ENCODE results near the gene VASN.
A peak's percentile ranks its signal among the peaks of the same experiment; 100 is the strongest.

Gene VASN

DNA sequence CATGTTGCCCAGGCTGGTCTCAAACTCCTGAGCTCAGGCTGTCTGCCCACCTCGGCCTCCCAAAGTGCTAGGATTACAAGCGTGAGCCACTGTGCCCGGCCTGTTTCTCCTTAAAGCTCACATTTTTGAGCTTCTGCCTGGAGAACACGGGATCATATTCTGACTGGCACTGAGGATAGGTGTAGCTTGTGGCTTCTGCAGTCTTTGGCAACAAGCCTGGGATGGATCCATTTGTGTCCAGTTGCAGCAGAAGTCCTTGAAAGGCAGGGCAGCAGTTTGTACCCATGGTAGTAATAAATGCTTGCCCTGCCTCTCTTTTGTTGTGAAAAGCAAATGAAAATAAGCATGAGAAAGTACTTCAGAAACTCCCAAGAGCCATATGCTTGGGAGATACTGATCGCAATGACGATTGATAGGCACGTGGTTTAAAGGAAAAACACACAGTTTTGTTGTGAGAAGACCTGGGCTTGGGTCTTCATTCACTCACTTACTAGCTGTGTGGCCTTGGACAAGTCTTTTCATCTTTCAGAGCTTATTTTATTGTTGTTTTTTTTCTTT, 47.8 kb downstream of the VASN start:
- no peak for DNase-seq

DNA sequence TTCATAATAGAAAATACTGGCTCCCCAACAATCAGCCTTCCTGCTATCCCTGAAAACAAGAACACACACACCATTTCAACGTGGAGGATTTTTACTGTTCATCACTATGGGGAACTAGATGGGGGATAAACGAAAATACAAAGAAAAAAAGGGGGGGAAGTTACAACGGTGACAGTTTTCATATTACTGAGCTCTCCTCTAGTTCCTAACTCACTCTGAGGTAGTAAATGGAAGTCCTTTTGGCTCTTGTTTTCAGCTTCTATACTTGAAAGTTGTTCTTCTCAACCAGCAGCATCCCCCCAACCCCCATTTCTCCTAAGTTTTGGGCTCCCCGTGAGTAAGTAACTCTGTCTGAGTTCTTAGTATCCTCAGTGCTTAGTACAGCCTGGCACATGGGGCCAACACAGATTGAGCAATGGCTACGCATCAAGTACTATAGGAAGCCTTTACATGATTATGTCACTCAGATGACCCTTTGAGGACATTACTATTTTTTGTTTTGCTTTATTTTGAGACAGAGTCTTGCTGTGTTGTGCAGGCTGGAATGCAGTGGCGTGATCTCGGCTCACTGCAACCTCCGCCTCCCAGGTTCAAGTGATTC, 49.0 kb downstream of the VASN start:
- DNase-seq, result peak in 1 of 51 donors; percentile 7

DNA sequence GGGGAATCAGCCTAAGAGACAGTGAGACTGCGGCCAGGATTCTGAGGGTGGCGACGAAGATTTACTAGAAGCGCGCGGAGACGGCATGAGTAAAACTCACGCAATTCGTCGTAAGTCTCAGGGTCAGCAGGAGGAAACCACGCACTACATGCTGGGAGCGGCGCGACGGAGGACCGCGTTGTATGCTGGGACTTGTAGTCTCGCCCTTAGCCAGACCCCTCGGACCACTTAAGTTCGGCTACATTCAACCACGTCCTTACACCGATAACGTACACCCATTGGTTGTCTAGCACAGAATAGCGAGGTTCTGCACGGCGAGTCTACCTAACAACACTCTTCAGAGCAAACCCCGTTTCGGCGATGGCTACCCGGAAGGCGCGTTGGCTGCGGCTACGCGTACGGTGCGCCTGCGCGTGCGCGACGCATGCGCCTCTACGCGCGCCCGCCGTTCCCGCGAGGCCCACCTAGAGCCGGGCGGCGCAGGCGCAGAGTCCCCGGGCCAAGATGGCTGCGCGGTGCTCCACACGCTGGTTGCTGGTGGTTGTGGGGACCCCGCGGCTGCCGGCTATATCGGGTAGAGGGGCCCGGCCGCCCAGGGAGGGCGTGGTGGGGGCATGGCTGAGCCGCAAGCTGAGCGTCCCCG, 53.9 kb downstream of the VASN start, which contains the start of gene DNAJA3:
Gene DNAJA3, plus strand, starts transcription at position 491 of the 643 bp plus-strand sequence. Its CDS starts 14 bp downstream, at position 505.
- DNase-seq, result peak; percentile 65 to 99 (median 89)

DNA sequence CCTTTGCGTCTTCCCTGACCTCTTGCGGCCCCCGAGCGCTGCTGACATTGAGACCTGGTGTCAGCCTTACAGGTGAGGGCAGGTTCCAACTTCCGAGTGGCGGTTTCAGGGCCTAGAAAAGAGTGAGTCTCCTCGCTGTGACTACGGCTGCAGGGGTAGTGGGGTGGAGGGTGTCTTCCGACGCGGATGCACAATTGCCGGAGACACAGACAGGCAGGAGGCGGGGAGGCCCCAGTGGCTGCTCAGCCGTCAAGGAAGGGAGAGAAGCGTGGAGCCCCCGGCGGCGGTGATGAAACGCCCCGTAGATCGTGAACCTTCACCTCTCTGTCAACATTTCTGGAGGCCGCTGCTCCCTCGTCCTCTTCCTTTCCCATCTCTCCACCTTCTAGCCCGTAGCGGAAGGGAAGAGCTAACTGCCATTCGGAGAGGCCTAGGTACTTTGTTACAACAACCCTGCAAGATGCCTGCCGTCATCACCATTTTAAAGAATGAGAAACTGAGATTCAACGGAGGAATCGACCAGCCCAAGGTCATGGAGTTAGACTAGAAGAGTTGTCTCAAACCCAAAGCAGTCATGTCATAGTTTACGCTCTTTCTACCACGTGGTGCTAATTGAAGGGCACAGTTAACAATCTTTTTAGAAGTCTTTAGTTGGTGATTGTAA, 54.5 kb downstream of the VASN start:
- DNase-seq, result no peak

DNA sequence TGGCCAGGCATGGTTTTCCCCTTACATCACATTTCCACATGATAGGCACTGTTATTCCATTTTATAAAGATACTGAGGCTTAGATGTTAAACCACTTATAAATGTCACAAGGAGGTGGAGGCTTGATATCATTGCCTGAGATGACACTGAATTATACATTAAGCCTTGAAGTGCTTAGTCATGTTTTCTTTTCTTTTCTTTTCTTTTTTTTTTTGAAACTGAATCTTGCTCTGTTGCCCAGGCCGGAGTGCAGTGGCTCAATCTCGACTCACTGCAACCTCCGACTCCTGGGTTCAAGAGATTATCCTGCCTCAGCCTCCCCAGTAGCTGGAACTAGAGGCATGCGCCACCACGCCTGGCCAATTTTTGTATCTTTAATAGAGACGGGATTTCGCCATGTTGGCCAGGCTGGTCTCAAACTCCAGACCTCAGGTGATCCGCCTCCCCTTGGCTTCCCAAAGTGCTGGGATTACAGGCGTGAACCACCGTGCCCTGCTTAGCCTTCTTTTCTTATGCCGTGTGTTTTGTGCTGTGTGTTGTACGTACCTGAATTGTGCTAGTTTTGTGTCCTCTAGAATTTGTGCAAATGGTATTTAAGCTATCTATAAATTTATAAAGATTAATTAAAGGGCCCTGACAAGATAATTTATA, 55.2 kb downstream of the VASN start:
- DNase-seq, result no peak

DNA sequence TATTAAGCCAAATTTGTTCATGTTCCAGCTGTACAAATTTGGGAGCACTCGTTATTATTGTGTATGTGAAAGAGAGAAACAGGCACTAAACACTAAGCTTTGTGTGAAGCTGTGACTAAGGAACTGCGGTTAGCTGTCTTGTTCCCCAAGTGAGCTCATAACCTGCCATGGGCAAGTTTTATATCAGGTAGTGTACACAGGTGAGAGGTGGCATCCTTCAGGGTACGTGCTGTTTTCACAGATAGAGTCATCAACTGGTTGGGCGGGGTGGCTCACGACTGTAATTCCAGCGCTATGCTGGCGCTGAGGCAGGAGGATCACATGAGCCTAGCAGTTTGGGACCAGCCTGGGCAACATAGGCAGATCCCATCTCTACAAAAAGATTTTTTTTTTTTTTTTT, 56.9 kb downstream of the VASN start:
- no peak for DNase-seq

DNA sequence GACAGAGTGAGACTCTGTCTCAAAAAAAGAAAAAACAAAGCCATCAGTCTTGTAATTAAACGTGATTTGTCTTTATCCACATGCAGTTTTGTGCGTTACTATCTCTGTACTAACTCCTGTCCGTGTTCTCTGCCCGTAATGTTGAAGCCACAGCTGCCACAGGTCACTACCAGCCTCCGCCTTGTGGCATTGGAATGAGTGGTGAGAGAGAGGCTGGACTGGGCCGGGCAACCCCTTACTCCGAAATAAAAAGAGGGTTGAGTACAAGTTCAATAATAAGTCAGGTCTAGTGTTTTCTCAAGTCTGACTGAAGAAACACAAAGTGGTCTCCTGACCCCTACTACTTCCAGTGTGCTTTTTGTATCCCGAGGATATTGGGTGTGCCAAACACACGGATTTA, 59.4 kb downstream of the VASN start:
- no peak for DNase-seq

Data from hypothalamus (tissue), 51 donors.